Activated T-helper 1 cell treated with Interleukin-2 at 50 U/mL for 16 hours (primary cell): ENCODE measurements around the gene ALG1.
"Not testable (repeated sequence)": the region's sequence is repeated elsewhere in the genome, so short reads cannot be mapped to it uniquely, and the experiment has no call there.

Experiments used
- DNase-seq: peaks from one replicate; pipeline ENCODE4 v3.0.0-alpha.2; 2020; ENCODE audit warnings: low read depth

ALG1 gene

DNA sequence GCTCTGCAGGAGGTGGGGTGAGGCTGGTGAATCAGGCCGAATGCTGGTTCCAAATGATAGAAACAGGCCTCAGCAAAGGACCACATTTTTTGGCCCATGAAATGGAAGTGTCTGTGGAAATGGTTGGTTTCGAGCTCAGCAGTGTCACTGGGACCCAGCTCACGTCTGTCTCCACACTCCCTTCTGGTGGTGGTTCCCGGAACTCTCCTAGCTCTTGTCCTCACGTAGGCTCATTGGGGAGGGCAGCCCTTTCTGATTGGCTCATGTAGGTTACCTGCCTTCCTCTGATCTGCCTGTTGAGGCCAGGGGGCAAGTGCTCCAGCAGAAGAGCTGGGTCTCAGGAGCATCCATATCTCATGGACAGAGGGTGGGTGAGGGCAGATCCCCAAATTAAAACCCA, 4.0 kb downstream of the ALG1 start:
- no peak for DNase-seq

DNA sequence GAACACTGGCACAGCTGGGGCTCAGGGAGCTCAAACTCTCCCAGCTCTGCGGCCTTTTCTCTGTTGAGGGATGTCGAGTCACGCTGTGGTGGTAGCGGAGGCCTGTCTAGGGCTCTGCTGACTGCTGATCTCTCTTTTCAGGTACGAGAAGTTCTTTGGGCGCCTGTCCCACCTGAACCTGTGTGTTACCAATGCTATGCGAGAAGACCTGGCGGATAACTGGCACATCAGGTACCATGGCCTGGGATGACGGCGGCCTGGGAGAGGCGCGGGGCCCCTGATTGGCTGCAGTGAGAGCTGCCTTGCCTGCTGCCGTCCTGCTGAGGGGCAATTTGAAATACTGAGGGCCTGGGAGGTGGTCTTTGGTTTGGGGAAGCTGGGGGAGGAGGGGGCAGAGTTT, 5.7 kb downstream of the ALG1 start:
- no peak for DNase-seq

GRCh38 chr16:5078626-5079025, 7.0 kb downstream of the ALG1 start:
- no peak for DNase-seq

GRCh38 chr16:5080461-5080860, 8.8 kb downstream of the ALG1 start:
- DNase-seq: not testable (repeated sequence)

DNA sequence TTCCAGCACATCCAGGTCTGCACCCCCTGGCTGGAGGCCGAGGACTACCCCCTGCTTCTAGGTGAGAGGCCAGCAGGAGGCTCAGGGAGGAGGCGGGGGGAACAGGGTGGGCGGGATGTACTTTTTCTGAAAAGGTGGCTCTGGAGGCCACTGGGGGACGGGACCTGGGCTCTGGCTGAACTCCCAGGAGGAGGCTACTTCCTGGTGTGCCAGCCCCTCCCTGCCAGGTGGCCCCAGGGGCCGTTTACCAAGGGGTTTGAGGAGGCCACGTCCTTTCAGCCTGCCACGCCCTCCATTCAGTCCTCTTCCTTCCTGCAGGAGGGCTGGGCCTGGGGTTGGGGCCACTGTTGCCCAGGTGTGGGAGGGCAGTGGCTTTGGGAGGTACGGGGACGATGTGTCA, 9.4 kb downstream of the ALG1 start:
- not testable (repeated sequence) for DNase-seq

GRCh38 chr16:5083646-5084045, 12.0 kb downstream of the ALG1 start:
- not testable (repeated sequence) for DNase-seq

DNA sequence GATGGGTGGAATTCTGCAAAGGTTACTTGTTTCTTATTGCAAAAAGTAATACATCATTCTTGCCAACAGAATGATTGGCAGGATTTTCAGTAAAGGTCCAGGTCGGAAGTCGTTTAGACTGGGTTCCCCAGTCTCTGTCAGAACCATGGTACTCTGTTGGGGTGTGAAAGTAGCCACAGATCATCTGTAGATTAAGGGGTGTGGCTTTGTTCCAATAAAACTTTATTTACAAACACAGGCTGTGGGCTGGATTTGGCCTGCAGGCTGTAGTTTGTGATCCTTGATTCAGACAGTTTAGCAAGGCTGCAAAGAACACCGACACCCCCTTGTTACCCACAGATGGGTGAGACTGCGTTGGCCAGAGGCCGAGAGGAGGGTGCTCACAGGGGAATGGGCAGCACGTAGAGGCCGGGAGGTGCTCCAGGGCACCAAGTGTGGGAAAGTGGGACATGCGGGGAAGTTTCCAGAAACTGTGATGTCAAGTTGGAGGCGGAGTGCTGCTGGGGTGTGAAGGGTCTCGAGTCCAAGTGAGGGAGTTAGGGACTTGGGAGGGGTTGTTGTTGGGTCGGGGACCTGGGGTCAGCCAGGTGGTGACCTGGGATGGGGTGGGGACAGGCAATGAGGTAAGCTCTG, 12.6 kb downstream of the ALG1 start:
- not testable (repeated sequence) for DNase-seq

DNA sequence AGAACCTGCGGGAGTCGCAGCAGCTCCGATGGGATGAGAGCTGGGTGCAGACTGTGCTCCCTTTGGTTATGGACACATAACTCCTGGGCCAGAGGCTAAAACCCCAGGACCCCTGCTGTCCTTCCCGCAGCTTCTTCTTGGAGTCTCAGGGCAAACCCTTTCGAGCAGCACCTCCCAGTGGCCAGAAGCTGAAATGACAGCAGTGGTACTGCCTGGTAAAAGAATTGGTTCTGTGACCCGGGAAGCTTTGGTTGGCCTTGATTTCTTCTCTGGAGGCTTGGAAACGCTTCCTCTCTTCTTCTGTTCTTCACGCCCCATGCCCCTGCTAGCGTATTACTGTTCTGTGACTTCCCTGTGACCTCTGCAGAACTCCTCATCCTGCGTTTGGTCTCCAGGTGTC, 13.2 kb downstream of the ALG1 start:
- DNase-seq: peak; percentile 13

GRCh38 chr16:5085716-5086115, 14.1 kb downstream of the ALG1 start:
- DNase-seq: not testable (repeated sequence)

GRCh38 chr16:5088086-5088790, 16.6 kb downstream of the ALG1 start:
- not testable (repeated sequence) for DNase-seq

DNA sequence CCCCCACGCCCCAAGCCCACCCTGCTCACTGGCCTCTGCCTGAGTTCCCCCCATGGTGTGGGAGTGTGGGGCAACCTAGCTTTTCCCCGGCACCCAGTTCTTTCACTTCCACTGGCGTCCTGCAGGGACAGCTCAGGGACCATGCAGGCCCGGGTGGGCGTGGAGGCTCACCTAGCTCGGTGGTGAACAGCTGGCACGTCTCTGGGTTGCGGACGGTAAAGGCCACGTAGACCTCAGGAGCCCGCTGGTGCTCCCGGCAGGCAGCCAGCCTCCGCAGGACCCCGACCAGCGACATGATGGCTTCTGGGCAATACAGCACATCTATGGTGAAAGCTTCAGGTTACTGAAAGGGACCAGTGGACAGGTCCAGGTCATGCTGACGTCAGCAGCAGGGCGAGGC, 17.3 kb downstream of the ALG1 start:
- not testable (repeated sequence) for DNase-seq

- DNase-seq: not testable (repeated sequence)
These were observed 18.4 kb downstream of the ALG1 start for GRCh38 chr16:5089911-5090555.

DNA sequence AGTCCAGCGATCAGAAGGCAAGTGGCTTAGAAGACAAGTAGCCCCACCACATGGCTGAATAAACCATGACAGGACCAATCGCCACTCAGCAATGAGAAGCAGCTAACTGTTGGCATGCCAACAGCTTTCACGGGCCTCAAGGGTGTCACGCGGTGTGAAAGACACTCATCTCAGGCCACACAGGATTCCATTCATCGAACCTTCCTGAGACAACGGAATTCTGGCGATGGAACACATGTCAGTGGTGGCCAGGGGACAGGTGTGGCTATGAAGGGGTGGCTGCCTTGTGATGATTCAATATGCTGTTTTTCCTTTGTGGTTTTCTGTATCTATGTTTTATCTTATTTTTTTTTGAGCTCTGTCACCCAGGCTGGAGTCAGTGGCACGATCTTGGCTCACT, 18.9 kb downstream of the ALG1 start:
- not testable (repeated sequence) for DNase-seq

- DNase-seq: not testable (repeated sequence)
These were observed 21.4 kb downstream of the ALG1 start for GRCh38 chr16:5093081-5093480.

DNA sequence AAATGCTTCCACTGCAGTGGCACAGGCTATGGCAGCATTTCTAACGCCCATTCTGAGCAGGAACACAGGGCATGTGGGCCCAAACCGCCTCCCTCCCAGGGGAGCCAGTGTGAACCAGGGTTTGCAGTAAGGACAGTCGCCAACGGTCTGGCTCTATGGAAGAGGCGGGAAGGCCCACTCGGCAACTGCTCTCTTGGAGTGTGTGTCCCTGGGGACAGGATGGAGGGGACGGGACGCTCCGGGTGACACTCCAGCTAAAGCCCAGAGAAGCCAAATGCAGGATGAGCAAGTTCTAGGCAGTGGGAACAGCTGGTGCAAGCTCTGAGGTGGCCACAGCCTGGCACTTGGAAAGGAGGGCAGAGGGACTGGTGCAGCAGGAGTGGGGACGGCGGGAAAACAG, 22.1 kb downstream of the ALG1 start:
- not testable (repeated sequence) for DNase-seq

GRCh38 chr16:5095145-5095830, 23.6 kb downstream of the ALG1 start:
- not testable (repeated sequence) for DNase-seq

GRCh38 chr16:5096437-5097060, 24.9 kb downstream of the ALG1 start:
- not testable (repeated sequence) for DNase-seq

- DNase-seq: not testable (repeated sequence)
These were observed 25.4 kb downstream of the ALG1 start for GRCh38 chr16:5097061-5097469.

DNA sequence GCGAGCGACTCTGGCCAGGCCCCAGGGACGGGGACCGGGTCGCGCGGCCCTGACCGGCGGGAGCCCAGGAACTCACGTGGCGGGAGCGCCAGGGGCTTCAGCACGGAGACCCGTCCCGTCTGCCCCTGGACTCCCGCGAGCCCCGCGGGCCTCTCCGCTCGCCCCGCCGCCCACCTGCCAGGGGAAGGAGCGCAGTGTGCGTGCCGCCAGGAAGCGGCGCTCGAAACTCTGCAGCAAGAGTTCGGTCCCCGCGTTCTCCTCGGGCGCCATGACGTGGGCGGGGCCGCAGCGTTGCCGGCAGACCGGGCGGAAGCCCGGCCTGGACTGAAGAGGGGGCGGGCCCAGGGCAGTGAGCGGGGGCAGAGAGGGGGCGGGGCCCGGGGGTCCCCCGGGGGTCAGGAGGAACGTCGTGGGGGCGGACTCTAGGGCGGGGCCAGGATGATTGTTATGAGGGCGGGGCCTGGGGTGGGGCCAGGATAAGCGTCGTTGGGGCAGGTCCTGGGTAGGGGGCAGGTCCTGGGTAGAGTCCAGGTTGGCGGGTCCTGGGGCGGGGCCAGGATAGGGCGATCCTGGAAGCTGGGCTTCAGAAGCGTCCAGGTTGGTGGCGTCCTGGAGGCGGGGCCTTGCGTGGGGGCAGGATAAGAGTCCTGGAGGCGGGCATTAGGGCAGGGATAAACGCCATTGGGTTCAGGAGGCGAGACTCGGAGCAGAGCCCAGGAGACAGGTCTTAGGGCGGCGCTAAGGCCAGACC, 26.0 kb downstream of the ALG1 start, which contains the start of gene EEF2KMT:
Gene EEF2KMT, minus strand, starts transcription at position 326 of the 751 bp plus-strand sequence. Its CDS starts 56 bp downstream, at position 270.
- peak; percentile 81 for DNase-seq

DNA sequence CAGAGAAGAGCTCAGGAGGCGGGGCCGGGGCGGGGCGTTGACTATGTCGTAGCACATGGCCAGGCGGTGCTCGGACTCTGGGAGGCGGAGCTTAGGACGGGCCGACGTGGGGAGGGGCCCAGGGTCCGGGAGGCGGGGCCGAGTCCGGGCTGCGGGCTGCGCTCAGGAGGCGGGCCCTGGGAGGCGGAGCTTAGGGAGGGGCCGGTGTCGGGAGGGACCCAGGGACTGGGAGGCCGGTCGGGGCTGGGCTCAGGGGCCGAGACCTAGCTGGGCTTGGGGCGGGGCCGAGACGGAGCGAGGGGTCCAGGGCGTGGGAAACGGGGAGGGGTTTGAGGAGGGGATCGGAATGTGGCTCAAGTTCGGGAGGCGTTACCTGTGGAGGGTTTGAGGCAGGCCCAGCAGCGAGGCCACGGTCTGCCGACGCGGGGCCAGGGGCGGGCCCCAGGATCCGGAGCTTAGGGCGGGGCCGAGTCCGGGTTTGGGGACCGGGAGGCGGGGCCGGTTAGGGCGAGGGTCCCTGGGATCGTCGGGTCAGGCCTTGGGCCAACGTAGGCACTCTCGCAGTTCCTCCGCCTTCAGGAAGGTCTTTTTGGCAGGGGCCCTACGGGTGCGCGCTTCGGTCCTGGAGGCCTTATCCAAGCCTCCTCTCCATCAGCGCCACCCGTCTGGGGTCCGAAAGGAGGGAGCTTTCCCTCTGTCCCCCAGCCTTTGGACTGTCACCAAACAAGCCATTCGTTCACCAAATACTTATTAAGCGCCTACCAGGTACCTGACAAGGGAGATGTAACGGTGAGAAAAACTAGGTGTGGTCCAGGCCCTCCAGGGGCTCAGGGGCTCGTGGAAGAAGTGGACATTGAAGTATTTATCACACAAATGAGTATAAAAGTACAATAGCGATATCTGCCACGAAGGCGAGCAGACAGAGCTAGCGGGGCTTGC, 26.8 kb downstream of the ALG1 start:
- DNase-seq: peak; percentile 92
